IPS DF 4.7 (cell line): Measurements from ENCODE around the gene DDX1.

Experiments used
- DNase-seq: peaks from one replicate; pipeline ENCODE4 v3.0.0-alpha.2; 2013; ENCODE audit warnings: low spot score; ENCODE audit errors: extremely low read depth

Gene DDX1

GRCh38 chr2:15628899-15629855 lies 37.5 kb downstream of the DDX1 start:
- no peak for DNase-seq

GRCh38 chr2:15630121-15630977 lies 38.7 kb downstream of the DDX1 start:
- DNase-seq = no peak

GRCh38 chr2:15630978-15631719 lies 39.5 kb downstream of the DDX1 start:
- DNase-seq = no peak

- no peak for DNase-seq
These were observed 40.2 kb downstream of the DDX1 start for GRCh38 chr2:15631883-15632282.

GRCh38 chr2:15633043-15633970 lies 41.6 kb downstream of the DDX1 start:
- DNase-seq = no peak

- DNase-seq = no peak
These were observed 42.3 kb downstream of the DDX1 start for GRCh38 chr2:15633971-15634346.

GRCh38 chr2:15634846-15635490 lies 43.3 kb downstream of the DDX1 start:
- no peak for DNase-seq

GRCh38 chr2:15636972-15637785 lies 45.5 kb downstream of the DDX1 start:
- peak; percentile 16 for DNase-seq

GRCh38 chr2:15638720-15639119 lies 47.1 kb downstream of the DDX1 start:
- DNase-seq = no peak

GRCh38 chr2:15639323-15640251 lies 47.9 kb downstream of the DDX1 start:
- no peak for DNase-seq

GRCh38 chr2:15640261-15640711 lies 48.6 kb downstream of the DDX1 start:
- no peak for DNase-seq

GRCh38 chr2:15640784-15641183 lies 49.1 kb downstream of the DDX1 start:
- no peak for DNase-seq

GRCh38 chr2:15641530-15641982 lies 49.9 kb downstream of the DDX1 start:
- DNase-seq = no peak

GRCh38 chr2:15642011-15642814 lies 50.5 kb downstream of the DDX1 start:
- no peak for DNase-seq

- no peak for DNase-seq
These were observed 51.3 kb downstream of the DDX1 start for GRCh38 chr2:15642815-15643500.
